Keratinocyte (primary cell): ENCODE results near the gene CFH. TPM values are rescaled to one million over a fixed set of nuclear protein-coding genes. Genes with fewer than 3 reads are reported as not detected.

Source experiments
- DNase-seq: peaks from one replicate; pipeline ENCODE4 v3.0.0-alpha.2; 2011; ENCODE audit warnings: low read depth, missing footprints, low spot score
- FAIRE-seq: peaks from 2 replicates; lab custom pipeline; 2011; peaks lifted over from hg19 to GRCh38; lab: Jason Lieb, UNC
- H2AFZ ChIP-seq: 2 replicates; pipeline ENCODE4 v1.6.0; 2012; ENCODE audit warnings: low read length, control low read depth, inconsistent platforms; ENCODE audit not compliant: control insufficient read depth
- H3K27ac ChIP-seq: 2 replicates; pipeline ENCODE4 v1.5.1; 2011; ENCODE audit warnings: low read length; ENCODE audit not compliant: control insufficient read depth, insufficient read depth
- H3K27me3 ChIP-seq: 3 replicates; pipeline ENCODE4 v1.6.0; 2011; ENCODE audit warnings: low read length; ENCODE audit not compliant: control insufficient read depth, insufficient read depth; ENCODE audit errors: extremely low read depth
- H3K36me3 ChIP-seq, 2 experiments: 2 replicates in 1 of 2; 3 replicates in 1 of 2; pipeline ENCODE4 v1.5.1; 2011; ENCODE audit warnings: low read length in 2 of 2, mild to moderate bottlenecking in 1 of 2; ENCODE audit not compliant: control insufficient read depth in 2 of 2, insufficient read depth in 2 of 2; ENCODE audit errors: extremely low read depth in 1 of 2
- H3K4me1 ChIP-seq: 3 replicates; pipeline ENCODE4 v1.5.1; 2011; ENCODE audit warnings: low read length; ENCODE audit not compliant: control insufficient read depth, insufficient read depth; ENCODE audit errors: extremely low read depth
- H3K4me2 ChIP-seq: 3 replicates; pipeline ENCODE4 v1.6.0; 2011; ENCODE audit warnings: low read depth, low read length; ENCODE audit not compliant: control insufficient read depth, insufficient read depth; ENCODE audit errors: extremely low read depth
- H3K4me3 ChIP-seq, 3 experiments: fragments of 200-600 bp in 1 of 3; sonication (generic) in 1 of 3; 2 replicates in 2 of 3; 3 replicates in 1 of 3; pipeline ENCODE4 v1.5.1; 2011 to 2016; ENCODE audit warnings: low read length in 3 of 3, mild to moderate bottlenecking in 3 of 3, control low read depth in 2 of 3, inconsistent platforms in 1 of 3, low read depth in 1 of 3, mixed read lengths in 1 of 3, mixed run types in 1 of 3, moderate library complexity in 1 of 3; ENCODE audit not compliant: control insufficient read depth in 2 of 3, insufficient read depth in 2 of 3; ENCODE audit errors: extremely low read depth in 1 of 3
- H3K79me2 ChIP-seq: 2 replicates; pipeline ENCODE4 v1.6.0; 2012; ENCODE audit warnings: low read length; ENCODE audit not compliant: control insufficient read depth, insufficient read depth
- H3K9ac ChIP-seq: 3 replicates; pipeline ENCODE4 v1.6.0; 2011; ENCODE audit warnings: low read length; ENCODE audit not compliant: control insufficient read depth, insufficient read depth; ENCODE audit errors: extremely low read depth
- H3K9me1 ChIP-seq: 3 replicates; pipeline ENCODE4 v1.6.0; 2011; ENCODE audit warnings: low read length; ENCODE audit not compliant: control insufficient read depth, insufficient read depth; ENCODE audit errors: extremely low read depth
- H3K9me3 ChIP-seq: 2 replicates; pipeline ENCODE4 v1.5.1; 2012; ENCODE audit warnings: low read depth, low read length; ENCODE audit not compliant: control insufficient read depth
- H4K20me1 ChIP-seq: 3 replicates; pipeline ENCODE4 v1.6.0; 2011; ENCODE audit warnings: low read length; ENCODE audit not compliant: control insufficient read depth, insufficient read depth; ENCODE audit errors: extremely low read depth
- CTCF ChIP-seq, 3 experiments: IDR thresholded peaks in 1 of 3; conservative IDR thresholded peaks in 1 of 3; optimal IDR thresholded peaks in 1 of 3; 2 replicates in 2 of 3; 3 replicates in 1 of 3; pipeline versions ENCODE3 to v1.5.1; 2011; ENCODE audit warnings: low read length in 3 of 3, mild to moderate bottlenecking in 3 of 3, moderate library complexity in 2 of 3, control low read depth in 1 of 3, inconsistent platforms in 1 of 3; ENCODE audit not compliant: insufficient read depth in 2 of 3; ENCODE audit errors: extremely low read depth in 1 of 3
- EZH2 ChIP-seq: IDR thresholded peaks from one replicate; pipeline ENCODE4 v1.6.1; 2012; ENCODE audit warnings: inconsistent platforms, mild to moderate bottlenecking, low read length, moderate library complexity
- dilution Hi-C: fragments of 300-500 bp; cut with MboI; formaldehyde crosslinking; loops from one replicate; pipeline ENCODE4 v1.7.0; 2020; ENCODE audit warnings: low sequenced_read_pairs; ENCODE audit not compliant: extremely low pct_ligation_motif_present
- polyA plus RNA-seq, 5 experiments: library from polyadenylated mRNA; depleted of rRNA in 3 of 5; stranded (reverse) in 3 of 5; stranded (forward) in 1 of 5; unstranded in 1 of 5; fragments of >200 nt; gene quantifications; 1 replicate in 1 of 5; 2 replicates in 3 of 5; 3 replicates in 1 of 5; pipeline versions ENCODE4 v1.2.1 to v1.2.3, GENCODE V29; 2011 to 2012; ENCODE audit warnings: missing spikeins in 2 of 5, low read depth in 1 of 5, low replicate concordance in 1 of 5

Gene CFH
- polyA plus RNA-seq, 1 donor (not counting 4 experiments of a cell fraction or from before 2014, with no cell fraction given), result 3.7 TPM

- no peak overlapping the region for H3K4me3 ChIP-seq
- no peak for FAIRE-seq
- H3K27me3 ChIP-seq, result no peaks in the 10 kb centered on the region
- DNase-seq, result no peak
- no peaks in the 10 kb centered on the region for H3K9me1 ChIP-seq
- no peaks in the 10 kb centered on the region for H3K9me3 ChIP-seq
- H4K20me1 ChIP-seq, result no peaks in the 10 kb centered on the region
- TF ChIP-seq CTCF (optimal IDR thresholded peaks at IDR 0.05 in 1 of 3, IDR thresholded peaks at IDR 0.05 in 1 of 3, conservative IDR thresholded peaks at IDR 0.05 in 1 of 3; ENCODE audit: extremely low read depth in 1 of 3, insufficient read depth in 2 of 3, low read length in 3 of 3) (no peak), EZH2 (no peak)
- H3K9ac ChIP-seq, result no peak overlapping the region
- no peaks in the 10 kb centered on the region for H3K36me3 ChIP-seq
- dilution Hi-C loops, result no loop called here
- H3K79me2 ChIP-seq, result no peaks in the 10 kb centered on the region
- H3K27ac ChIP-seq, result no peak overlapping the region
- no peaks in the 10 kb centered on the region for H3K4me1 ChIP-seq
- H2AFZ ChIP-seq, result no peak overlapping the region
- no peak overlapping the region for H3K4me2 ChIP-seq
Observed at GRCh38 chr1:196619721-196620120, 32.1 kb upstream of the CFH start.

- FAIRE-seq (no peak), DNase-seq (no peak)
- Histone ChIP-seq H2AFZ (no peak overlapping the region), H3K79me2 (no peaks in the 10 kb centered on the region), H3K4me3 (no peak overlapping the region), H3K4me2 (no peak overlapping the region), H4K20me1 (no peaks in the 10 kb centered on the region), H3K9ac (no peak overlapping the region), H3K27me3 (no peaks in the 10 kb centered on the region), H3K9me3 (no peaks in the 10 kb centered on the region), H3K36me3 (no peaks in the 10 kb centered on the region), H3K9me1 (no peaks in the 10 kb centered on the region), H3K4me1 (no peaks in the 10 kb centered on the region), H3K27ac (no peak overlapping the region)
- TF ChIP-seq CTCF (optimal IDR thresholded peaks at IDR 0.05 in 1 of 3, IDR thresholded peaks at IDR 0.05 in 1 of 3, conservative IDR thresholded peaks at IDR 0.05 in 1 of 3; ENCODE audit: extremely low read depth in 1 of 3, insufficient read depth in 2 of 3, low read length in 3 of 3), result no peak
- TF ChIP-seq EZH2, result no peak
- dilution Hi-C loops, result no loop called here
Observed at GRCh38 chr1:196623079-196623478, 28.8 kb upstream of the CFH start.
